Stimulated activated CD4-positive, alpha-beta T cell treated with anti-CD3 and anti-CD28 coated beads, Interleukin-4, amount 100 ng/mL, for 4 hours (primary cell): Measurements from ENCODE around the gene DPYD.

Experiments used
- DNase-seq, 2 experiments: peaks; one replicate each; pipeline ENCODE4 v3.0.0-alpha.2; 2020

DPYD gene

GRCh38 chr1:97603776-97604175 is 317.1 kb downstream of the DPYD start:
- DNase-seq = no peak

DNA sequence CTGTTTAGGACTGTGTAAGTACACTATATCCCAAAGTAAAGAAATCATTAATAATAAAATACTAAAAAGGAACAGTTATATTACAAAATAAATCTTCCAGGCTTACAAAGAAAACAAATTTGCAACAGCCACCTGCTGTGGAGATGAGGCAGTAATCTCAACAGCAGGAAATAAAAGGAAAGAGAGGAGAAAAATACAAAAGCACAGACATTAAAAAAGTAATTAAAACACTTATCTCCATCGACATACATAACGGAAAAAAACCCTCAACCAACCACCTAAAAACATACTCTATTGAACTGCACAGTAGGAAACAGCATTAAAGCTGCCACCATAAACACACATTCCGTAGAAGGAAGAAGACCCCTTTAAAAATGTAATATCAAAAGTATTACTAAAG is 317.6 kb downstream of the DPYD start:
- DNase-seq = no peak

GRCh38 chr1:97599447-97599846 is 321.4 kb downstream of the DPYD start:
- no peak for DNase-seq

GRCh38 chr1:97593192-97593591 is 327.6 kb downstream of the DPYD start:
- DNase-seq = no peak

DNA sequence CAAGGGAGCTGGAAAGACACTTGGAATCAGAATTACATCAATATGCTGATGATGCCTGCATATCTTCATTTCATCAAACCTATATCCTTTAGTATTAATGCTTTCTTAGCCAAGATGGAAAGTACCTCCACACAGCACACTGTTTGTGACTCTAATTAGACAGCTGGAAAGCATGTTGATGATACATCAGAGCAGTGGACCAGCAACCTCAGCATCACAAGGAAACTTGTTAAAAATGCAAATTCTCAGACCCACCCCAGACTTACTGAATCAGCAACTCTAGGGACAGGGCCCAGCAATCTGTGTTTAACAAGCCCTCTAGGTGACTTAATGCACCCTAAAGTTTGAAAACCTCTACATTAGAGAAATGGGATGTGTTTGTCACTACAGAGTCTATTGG is 332.1 kb downstream of the DPYD start:
- DNase-seq = no peak

DNA sequence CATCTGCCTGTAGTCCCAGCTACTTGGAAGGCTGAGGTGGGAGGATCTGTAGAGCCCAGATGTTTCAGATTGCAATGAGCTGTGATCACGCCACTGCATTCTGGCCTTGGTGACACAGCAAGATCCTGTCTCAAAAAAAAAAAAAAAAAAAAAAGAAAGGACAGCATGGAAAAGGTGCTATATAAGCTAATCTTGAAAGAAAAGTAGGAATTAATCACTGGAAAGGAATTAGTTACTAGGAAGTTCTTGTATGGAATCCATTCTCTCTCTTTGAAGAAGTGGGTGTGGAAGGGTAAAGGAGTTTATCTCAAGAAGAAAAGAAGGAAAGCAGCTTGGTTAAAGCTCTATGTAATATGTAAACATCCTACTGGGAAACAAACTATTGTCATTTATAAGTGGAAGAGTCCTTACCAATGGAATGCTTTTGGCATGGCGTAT is 339.2 kb downstream of the DPYD start:
- DNase-seq = no peak

- DNase-seq = no peak
These were observed 343.2 kb downstream of the DPYD start for GRCh38 chr1:97577613-97578012.

- no peak for DNase-seq
These were observed 347.3 kb downstream of the DPYD start for GRCh38 chr1:97573553-97573952.

- no peak for DNase-seq
These were observed 348.3 kb downstream of the DPYD start for GRCh38 chr1:97572561-97572960.

DNA sequence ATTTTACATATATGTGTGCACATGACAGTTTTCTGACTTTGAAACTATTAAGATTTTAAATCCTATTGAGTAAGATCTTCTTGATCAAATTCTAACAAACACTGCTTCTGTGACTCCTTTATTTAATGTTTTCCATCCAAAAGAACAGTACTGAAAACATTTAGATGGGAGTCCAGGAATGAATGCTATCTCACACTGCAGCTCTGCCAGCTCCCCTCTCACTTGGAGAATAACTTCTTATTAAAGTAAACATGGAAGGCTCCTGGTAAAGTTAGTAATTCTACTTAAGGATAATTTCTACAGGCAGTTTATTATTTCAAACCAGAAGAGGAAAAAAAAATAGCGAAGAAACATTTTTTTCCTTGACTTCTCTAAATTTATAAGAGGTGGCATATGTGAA is 349.1 kb downstream of the DPYD start:
- no peak for DNase-seq

GRCh38 chr1:97570691-97571090 is 350.1 kb downstream of the DPYD start:
- DNase-seq = no peak

- DNase-seq = no peak
These were observed 353.7 kb downstream of the DPYD start for GRCh38 chr1:97567000-97567749.

DNA sequence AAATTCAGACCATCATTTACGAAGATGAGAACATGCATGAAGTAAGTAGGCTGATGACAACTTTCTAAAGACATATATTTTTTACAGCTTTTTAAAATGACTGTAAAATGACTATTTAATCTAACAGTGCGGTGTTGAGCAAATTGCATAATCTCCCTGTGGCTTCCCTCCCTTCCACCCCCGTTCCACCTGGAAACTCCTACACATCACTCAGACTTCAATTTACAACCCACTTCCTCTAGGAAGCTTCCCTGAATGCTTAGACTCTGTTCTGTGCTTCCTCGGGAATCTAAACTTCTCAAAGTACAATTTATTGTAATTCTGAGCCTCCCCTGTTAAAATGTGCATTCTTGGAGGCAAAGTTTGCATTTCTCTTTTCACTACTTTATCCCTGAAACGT is 354.9 kb downstream of the DPYD start:
- no peak for DNase-seq

DNA sequence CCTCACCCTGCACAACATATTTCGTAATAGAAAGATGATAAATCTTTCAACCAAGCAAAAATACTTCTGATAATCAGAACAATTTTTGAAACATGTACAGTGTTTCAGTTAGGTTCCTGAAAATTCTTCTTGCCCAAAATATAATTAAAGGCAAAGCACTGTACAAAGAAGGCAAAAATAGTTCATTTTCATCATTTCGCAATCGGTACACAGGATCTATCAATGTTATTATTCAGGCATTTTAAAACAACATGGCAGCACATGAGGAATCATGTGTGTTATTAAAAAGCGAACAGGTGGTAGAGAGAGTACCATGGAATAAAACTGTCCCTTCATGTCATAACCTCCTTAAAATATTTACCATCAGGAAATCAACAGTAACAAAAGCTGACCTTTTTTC is 356.9 kb downstream of the DPYD start:
- no peak for DNase-seq

GRCh38 chr1:97562081-97562480 is 358.8 kb downstream of the DPYD start:
- no peak for DNase-seq

DNA sequence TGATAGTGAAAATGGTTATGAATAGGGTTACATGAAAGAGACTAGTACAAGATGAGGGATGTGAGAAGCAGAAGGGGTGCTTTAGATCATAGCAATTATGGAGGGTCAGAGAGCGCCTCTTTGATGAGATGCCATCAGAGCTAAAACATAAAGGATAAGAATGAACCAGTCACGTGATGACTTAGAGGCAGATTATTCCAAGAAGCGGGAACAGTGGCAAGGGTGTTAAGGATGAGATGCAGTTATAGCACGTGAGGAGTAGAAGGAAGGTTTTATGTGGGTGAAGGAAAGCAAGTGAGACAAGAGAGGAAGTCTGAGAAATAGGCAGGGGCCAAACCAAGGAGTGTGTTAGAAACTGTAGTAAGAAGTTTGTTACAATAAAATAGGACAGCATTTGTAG is 360.1 kb downstream of the DPYD start:
- no peak for DNase-seq

DNA sequence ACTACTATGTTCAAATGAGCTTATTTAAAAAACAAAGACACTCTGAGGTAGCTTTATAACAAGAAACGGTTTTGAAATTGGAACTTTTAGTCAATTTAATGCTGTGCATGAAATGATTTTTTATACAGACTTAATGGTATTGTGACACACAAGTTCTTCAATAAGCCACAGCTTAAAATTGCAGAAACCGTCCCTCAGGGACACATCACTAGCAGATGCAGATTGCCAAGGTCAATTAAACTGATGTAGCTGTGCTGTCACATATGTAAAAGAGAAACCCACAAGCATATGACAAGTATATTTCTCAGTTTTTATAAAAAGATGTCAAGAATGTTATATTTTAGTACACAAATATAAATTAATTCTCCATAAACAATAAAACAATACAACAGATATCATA is 366.9 kb downstream of the DPYD start:
- no peak for DNase-seq

DNA sequence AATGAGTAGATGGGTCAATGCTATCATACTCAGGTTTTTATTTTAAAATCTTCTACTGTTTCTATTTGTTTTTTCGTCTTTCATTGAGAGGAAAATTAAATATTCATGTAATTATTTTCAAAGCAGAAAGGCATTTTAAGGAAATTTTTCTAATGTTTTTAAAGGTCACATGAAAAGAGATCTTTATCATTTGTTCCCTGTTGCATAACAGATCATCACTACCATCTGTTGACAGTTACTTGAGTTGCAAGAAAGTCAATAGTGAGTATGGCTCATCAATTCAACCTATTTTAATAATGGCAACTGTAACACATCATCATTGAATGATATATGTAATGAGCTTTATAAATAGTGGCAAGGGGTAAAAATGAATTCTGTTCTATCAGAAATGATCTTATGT is 369.7 kb downstream of the DPYD start:
- no peak for DNase-seq

DNA sequence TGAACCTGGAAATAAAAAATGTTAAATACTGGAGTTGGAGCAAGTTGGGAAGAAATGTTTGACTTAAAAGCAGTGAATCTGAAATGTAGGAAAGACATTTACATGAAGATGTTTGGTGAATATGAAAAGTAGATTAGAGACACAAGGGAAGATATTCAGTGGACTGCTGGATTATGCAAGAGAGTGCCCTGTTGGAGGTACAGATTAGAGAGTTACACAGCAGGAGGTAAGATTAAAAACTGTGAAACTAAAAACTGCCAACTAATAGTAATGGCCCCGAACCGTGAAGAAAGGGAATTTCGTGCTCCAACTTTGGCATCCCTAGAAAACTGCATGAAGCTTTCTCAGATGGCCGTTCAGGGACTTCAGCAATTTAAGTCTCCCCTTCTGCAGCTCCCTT is 375.4 kb downstream of the DPYD start:
- DNase-seq = no peak

DNA sequence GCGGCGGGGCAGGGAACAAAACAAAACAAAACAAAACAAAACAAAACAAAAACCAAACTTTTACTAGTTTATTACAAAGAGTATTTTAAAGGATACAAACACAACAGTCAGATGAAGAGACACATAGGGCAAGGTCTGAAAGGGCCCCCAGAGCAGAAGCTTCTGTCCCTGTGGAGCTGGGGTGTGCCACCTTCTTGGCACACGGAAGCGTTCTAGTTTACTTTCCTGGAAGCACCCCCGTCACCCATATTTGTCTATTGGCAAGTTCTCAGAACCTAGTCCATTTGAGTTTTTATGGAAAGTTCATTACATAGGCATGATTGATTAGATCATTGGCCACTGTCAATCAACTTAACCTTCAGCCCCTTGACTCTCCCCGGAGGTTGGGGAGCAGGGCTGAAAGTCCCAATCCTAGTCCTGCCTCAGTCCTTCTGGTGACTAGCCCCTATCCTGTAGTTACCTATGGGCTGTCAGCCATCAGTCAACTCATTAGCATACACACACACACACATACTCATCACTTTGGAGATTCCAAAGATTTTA is 380.4 kb downstream of the DPYD start:
- no peak for DNase-seq

- no peak for DNase-seq
These were observed 382.7 kb downstream of the DPYD start for GRCh38 chr1:97538113-97538512.

DNA sequence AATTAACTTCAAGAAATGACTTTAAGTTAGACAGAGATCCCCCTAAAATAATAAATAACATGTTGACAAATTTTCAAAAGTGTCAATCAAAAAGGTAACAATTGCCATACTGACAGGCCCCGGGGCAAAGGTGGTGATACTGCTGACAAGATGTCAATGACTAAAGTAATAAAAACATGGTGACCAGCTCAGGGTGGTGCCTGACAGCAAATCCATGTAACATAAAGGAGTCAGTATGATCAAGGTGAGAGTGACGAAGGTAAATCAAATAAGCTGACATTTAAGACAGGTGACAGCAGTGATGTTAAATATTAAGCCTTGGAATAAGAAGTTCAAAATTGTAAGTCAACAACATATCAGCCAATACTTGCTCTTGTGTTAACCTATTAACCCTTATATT is 387.5 kb downstream of the DPYD start:
- DNase-seq = no peak

GRCh38 chr1:97529600-97529999 is 391.2 kb downstream of the DPYD start:
- DNase-seq = no peak

- no peak for DNase-seq
These were observed 396.6 kb downstream of the DPYD start for GRCh38 chr1:97524211-97524610.

- DNase-seq = no peak
These were observed 404.2 kb downstream of the DPYD start for GRCh38 chr1:97516588-97516987.
